GM18868 (cell line): ENCODE results near the gene XBP1.
"Not testable (repeated sequence)": the region's sequence is repeated elsewhere in the genome, so short reads cannot be mapped to it uniquely, and the experiment has no call there.

ENCODE experiments used
- ATAC-seq: cut with Tn5 transposase; IDR thresholded peaks from one replicate; pipeline ENCODE4 v1.9.1; 2021; ENCODE audit warnings: mild to moderate bottlenecking, moderate library complexity; ENCODE audit not compliant: unreplicated experiment

Gene XBP1

DNA sequence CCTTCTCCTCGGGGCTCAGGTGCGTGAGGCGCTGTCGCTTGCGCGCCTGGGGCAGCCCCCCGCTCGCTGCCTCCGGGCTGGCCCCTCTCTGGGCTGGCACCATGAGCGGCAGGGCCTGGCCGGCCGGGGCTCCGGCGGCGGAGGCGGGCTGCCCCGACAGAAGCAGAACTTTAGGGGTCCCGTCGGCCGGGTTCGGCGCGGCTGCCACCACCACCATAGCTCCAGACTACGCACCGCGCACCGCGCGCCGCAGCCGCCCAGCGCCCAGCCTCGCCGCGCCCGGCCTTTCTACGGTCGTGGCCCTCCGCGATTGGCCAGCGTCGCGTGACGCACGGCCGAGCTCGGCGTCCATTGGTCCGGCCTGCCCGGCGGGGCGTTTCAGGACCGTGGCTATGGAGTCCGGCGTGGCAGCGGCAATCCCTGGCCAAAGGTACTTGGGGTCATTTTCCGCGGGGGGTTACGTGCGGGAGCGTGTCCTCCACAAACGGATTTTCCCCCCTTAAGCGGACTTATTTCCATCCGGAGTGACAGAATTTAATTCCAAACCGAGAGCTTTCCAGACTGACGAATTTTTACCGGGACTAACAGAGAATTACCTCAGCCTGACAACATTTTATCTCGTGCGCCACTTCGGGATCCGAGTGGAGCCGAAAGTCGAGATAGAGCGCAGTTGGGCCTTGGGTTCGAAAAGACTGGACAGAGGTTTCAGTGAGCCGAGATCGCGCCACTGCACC, at the start of gene XBP1:
Gene XBP1 (minus strand): TSS at position 262 of the 734 bp plus-strand sequence.
- ATAC-seq, result peak; percentile 86

DNA sequence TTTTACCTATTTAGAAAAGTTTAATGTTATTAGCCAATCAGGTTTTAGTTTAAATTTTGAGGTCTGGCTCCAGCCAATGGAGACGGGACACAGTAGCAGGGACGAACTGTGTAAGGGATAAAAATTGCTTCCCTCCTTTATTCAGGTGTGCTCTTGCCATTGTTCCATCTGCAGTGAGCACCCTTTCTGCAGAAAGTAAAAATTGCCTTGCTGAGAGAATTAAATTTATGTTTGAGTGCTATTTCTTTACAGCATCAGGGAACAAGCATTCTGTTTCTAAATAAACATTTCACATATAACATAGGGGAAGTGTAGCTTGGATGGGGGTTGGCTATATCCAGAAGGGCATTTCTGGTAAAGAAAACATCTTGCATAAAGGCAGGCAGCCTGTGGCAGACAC, 46.6 kb upstream of the XBP1 start:
- ATAC-seq, result no peak

- ATAC-seq, result not testable (repeated sequence)
These were observed 43.9 kb upstream of the XBP1 start for GRCh38 chr22:28844277-28844676.

DNA sequence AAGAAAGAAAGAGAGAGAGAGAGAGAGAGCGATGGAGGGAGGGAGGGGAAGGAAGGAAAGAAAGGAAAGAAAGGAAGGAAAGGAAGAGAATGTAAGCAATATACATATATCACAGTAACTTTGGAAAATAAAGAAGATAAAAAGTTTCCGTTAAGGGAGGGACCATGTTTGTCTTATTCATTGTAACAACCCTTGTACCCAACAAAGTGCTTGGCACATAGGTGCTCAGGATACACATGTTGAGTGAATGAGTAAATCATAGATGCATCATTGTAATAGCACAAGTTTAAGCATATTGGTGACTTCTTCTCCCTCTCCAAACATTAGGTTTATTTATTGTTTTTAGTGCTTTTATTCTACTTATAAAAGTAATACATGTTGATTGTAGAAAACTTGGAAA, 43.3 kb upstream of the XBP1 start:
- no peak for ATAC-seq

DNA sequence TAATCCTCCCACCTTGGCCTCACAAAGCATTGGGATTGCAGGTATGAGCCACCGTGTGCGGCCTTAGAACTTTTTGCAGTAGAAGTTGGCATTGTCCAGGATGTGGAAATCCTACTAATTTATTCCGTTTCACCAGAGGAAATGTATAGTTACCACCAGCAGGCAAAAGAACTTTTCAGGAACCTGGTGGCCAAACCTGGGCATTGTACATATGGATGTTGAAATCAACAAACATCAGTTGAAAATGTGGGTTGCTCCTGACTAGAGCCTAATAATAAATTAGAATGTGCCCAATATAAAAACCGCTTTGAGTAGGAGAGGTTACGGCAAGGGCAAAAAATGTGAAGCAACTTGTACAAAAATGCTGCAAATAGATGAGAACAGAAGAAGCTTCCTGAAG, 40.7 kb upstream of the XBP1 start:
- no peak for ATAC-seq

DNA sequence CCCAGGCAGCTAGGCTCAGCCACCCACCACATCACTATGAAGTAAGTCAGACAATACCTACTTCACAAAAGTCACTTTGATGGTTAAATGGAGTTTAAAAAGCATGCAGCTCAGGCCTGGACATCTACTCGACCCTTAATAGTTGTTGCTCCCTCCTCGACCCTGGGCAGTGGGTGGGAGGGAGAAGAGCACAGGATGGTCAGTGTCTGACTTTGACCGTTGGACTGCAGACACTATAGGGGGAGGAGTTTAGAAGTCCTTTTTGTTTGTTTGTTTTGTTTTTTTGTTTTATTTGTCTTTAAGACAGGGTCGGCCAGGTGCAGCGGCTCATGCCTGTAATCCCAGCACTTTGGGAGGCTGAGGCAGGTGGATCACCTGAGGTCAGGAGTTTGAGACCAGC, 38.6 kb upstream of the XBP1 start:
- ATAC-seq, result no peak

DNA sequence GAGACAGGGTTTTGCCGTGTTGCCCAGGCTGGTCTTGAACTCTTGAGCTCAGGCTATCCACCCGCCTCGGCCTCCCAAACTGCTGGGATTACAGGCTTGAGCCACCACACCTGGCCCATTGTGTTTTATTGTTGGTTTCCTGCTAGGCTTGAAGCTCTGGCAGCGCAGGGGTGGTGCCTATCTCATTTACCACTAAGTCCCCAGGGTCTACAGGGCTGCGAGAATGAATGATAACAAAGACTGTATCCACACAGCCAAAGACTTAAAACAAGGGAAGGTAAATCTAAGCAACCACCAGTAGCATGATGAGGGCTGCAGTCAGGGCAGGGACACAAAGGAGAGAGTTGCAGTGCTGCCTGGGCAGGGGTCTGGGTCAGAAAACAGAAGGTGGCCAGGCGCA, 37.3 kb upstream of the XBP1 start:
- ATAC-seq, result no peak

DNA sequence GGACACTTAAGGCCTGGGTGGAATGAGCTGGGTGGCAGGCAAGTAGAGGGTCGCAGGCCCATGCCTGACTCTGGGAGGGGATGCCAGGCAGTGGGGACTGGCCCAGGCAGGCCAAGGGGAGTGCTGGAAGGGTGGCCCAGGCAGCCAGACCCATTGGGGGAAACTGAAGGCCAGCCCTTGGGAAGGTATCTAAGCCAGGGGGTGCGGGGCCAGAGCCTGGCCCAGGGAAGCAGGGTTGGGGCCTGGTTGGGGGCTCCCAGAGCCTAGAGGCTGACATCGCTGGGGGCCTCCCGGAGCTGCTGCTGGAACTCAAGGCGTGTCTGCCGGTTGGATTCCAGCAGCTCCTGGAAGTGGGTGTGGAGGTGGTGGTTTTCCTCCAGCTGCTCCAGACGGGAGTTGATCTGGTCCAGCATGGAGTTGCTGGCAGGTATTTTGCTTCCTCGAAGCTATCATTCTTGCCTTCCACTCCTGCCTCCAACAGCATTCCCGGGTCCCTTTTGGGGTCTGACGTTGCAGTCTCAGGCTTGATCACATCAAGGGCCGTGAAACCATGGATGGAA, 35.3 kb upstream of the XBP1 start:
- ATAC-seq, result no peak

GRCh38 chr22:28833276-28833923, 33.0 kb upstream of the XBP1 start:
- no peak for ATAC-seq

- no peak for ATAC-seq
These were observed 32.4 kb upstream of the XBP1 start for GRCh38 chr22:28832731-28833130.

GRCh38 chr22:28831140-28832072, 31.0 kb upstream of the XBP1 start:
- ATAC-seq, result no peak

DNA sequence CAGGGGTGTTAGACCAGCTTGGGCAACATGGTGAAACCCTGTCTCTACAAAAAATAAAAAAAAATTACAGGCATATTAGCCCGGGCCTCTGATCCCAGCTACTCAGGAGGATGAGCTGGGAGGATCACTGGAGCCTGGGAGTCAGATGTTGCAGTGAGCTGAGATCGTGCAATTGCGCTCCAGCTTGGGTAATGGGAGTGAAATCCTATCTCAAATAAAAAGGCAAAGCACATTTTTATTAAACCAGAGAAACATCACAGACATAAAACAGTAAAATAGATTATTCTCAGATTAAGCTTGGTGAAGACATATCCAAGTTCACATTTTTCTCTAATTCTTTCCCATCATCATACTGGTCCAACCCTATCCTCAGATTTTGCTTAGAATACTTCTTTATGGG, 30.1 kb upstream of the XBP1 start:
- ATAC-seq, result no peak

DNA sequence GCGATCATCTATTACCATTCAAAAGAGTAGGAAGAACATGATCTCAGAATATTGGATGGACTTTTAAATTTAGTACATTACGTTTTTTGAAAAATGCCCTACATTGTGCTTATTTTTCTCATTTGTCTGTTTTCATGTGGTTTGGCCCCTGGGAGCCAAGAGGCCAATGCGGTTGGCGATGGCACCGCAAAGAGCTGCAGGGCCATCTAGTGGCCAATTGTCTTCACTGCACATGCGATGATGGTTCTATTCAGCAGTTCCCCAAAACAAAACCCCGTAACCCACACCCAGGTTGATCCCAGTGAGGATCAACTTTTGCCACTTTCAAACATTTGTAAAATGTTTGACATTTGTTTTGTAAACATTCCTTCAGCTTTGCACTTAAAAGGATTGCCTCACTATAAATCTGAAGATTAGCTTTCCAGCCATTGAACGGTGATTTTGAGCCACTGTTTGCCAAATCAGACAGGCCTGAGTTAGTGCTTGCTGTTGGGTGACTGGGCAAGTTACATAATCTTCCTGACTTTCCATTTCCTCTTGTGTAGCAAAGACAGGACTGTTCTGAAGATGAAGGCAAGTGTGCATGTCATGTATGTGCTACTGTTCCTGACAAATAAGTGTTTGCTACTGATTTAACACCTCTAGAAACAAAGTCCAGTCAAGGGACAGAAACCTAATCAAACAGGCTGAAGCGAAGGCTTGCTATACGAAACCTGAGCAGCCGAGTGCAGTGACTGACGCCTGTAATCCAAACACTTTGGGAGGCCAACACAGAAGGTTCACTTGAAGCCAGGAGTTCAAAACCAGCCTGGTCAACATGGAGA, 29.2 kb upstream of the XBP1 start:
- ATAC-seq, result no peak

- no peak for ATAC-seq
These were observed 26.6 kb upstream of the XBP1 start for GRCh38 chr22:28826921-28827320.

DNA sequence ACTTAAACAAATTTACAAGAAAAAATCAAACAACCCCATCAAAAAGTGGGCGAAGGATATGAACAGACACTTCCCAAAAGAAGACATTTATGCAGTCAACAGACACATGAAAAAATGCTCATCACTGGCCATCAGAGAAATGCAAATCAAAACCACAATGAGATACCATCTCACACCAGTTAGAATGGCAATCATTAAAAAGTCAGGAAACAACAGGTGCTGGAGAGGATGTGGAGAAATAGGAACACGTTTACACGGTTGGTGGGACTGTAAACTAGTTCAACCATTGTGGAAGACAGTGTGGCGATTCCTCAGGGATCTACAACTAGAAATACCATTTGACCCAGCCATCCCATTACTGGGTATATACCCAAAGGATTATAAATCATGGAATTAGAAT, 26.1 kb upstream of the XBP1 start:
- ATAC-seq, result not testable (repeated sequence)

DNA sequence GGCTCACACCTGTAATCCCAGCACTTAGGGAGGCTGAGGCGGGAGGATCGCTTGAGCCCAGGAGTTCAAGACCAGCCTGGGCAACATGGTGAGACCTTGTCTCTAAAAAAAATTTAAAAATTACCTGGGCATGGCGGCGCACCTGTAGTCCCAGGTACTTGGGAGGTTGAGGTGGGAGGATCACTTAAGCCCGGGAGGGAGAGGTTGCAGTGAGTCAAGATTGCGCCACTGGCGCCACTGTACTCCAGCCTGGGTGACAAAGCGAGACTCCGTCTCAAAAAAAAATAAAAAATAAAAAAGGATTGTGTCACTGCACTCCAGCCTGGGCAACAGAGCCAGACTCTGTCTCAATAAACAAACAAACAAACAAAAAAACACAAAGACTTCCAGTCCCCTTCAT, 24.1 kb upstream of the XBP1 start:
- not testable (repeated sequence) for ATAC-seq

GRCh38 chr22:28822930-28823551, 22.7 kb upstream of the XBP1 start:
- no peak for ATAC-seq

DNA sequence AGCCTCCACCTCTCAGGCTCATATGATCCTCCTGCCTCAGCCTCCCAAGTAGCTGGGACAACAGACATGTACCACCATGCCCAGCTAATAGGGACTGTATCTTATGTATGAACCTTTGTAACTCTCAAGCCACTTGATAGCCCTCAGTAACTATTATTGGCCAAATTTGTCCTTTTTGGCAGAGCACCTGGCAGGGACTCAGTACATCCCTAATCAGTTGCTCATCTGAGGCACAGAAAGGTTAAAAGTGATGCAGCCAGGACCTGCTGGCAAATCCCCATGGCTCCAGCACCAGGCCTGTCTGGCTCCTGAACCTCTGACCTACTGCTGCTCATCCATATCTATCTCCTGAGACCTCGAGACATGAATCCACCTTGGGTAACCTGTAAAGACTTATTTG, 21.1 kb upstream of the XBP1 start:
- ATAC-seq, result no peak

DNA sequence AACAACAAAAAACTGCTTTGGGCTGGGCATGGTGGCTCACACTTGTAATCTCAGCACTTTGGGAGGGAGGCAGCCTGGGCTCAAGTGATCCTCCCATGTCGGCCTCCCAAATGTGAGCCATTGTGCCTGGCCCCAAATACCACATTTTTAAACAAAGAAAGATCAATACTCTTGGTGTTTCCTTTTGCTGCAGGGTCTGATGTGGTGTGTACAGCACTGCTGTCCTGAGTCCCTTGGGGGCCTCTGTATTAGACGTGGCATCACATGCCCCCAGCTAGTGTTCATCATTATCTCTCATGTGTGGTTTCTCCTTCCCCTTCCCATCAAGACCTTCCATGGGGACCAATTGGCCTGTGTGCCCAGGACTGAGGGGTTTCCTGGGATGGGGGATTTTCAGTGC, 20.5 kb upstream of the XBP1 start:
- ATAC-seq, result no peak
